ENCODE measurements around the gene SEMA4D. TPM values are rescaled to one million over a fixed set of nuclear protein-coding genes. Genes with fewer than 3 reads are reported as not detected.
"Not testable (repeated sequence)": the region's sequence is repeated elsewhere in the genome, so short reads cannot be mapped to it uniquely, and the experiment has no call there.

SEMA4D gene
- total RNA-seq, 1 experiment from 2014 or later = 4.5 TPM

DNA sequence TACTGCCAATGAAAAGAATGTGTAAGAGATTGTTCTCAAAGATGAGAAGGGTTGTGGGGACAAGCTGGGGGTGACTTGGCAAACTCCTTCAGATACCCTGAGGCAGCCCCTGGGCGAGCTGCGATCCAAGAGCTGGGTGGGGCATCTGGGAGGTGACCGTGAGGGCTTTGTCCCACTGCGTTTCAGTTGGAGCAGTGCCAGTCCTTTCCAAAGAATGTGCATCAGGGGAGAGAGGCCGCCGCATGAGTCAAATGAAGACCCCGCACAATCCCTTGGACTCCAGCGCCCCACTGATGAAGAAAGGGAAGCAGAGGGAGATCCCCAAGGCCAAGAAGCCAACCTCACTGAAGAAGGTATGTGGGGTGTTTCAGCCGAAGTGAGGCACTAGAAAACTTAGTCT, 151.2 kb downstream of the SEMA4D start:
- no peak for DNase-seq (ENCODE audit: low read depth)
- in situ Hi-C loops (cut with HindIII; ENCODE audit: low pct_unique_long_range_greater_than_20kb, low sequenced_read_pairs) = no loop called here

DNA sequence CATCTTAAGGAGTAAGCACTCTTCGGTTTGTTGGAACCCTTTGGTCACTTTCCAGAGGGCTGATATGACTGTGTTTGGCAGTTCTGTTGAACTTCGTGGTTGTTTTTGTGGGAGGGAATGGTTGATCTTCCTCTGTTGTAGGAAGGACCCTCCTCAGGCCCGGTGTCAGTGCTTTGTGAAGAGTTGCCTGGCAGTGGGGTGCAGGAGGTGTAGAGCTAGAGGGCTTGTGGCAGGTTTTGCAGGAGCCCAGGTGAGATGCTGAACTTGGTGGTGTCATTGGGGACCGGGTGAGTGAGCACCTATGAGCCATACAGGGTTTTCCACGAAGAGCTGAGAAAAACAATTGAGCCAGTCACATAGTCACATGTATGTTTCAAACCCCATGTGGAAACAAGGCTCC, 152.4 kb downstream of the SEMA4D start:
- DNase-seq (ENCODE audit: low read depth) = no peak

DNA sequence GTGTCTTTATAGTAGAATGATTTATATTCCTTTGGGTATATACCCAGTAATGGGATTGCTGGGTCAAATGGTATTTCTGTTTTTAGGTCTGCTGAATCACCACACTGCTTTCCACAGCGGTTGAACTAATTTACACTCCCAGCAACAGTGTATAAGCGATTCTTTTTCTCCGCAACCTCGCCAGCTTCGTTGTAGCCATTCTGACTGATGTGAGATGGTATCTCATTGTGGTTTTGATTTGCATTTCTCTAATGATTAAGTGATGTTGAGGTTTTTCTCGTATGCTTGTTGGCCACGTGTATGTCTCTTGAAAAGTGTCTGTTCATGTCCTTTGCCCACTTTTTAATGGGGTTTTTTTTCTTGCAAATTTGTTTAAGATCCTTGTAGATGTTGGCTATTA, 154.1 kb downstream of the SEMA4D start:
- DNase-seq (ENCODE audit: low read depth); in situ Hi-C loops (cut with HindIII; ENCODE audit: low pct_unique_long_range_greater_than_20kb, low sequenced_read_pairs): not testable (repeated sequence)

More for the DNA sequence above, 152.4 kb downstream of the SEMA4D start:
- in situ Hi-C loops (cut with HindIII; ENCODE audit: low pct_unique_long_range_greater_than_20kb, low sequenced_read_pairs) = no loop called here

DNA sequence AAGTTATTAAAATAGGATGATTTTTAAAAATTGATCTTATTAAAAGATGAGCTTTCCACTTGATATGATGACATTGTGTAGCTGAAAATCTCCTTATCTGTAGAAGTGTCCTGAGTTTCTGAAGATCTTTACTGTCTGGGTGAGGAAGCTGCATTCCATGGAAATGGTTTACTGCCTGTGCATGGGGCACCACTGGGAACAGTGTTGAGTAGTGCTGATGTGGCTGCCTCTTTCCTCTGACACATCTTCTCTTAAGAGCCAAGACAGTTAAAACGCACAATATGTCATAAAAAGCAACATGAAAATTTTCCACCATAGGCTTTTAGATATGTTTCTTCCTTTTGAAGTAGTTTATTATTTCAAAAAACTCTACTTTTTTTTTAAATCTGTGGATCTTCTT, 155.0 kb downstream of the SEMA4D start:
- in situ Hi-C loops (cut with HindIII; ENCODE audit: low pct_unique_long_range_greater_than_20kb, low sequenced_read_pairs) = no loop called here

DNA sequence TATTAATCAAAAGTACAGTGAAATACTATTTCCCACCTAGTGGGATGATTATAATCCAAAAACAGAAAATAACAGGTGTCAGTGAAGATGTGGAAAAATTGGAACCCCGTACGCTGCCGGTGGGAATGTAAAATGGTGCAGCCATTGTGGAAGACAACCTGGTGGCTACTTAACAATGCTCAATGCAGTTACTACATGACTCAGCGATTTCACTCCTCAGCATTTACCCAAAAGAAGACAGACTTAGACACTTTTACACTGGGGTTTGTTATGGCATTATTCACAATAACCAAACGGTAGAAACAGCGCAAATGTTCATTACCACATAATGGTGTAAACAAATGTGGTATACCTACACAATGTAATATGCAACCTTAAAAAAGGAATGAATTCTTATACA, 155.7 kb downstream of the SEMA4D start:
- no peak for DNase-seq (ENCODE audit: low read depth)
- in situ Hi-C loops (cut with HindIII; ENCODE audit: low pct_unique_long_range_greater_than_20kb, low sequenced_read_pairs) = no loop called here

More for the DNA sequence above, 155.0 kb downstream of the SEMA4D start:
- no peak for DNase-seq (ENCODE audit: low read depth)

DNA sequence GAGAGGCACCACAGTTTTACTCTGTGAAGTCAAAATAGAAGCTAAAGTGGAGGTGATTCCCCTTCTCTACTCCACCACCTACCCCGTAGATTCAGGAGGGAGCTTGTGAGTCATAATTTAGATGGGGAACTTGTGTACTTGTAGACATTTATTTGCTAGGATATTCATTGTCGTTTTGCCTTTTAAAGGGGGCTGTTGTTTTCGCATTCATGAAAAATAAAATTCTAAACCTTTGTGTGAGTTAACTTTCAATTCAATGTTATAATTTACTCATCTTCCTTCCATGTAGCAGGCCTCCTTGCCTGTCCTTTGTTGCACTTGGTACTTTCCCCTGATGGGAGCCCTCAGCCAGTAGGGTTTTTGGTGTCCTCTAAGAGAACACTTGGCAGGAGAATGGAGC, 157.6 kb downstream of the SEMA4D start:
- in situ Hi-C loops (cut with HindIII; ENCODE audit: low pct_unique_long_range_greater_than_20kb, low sequenced_read_pairs) = no loop called here

DNA sequence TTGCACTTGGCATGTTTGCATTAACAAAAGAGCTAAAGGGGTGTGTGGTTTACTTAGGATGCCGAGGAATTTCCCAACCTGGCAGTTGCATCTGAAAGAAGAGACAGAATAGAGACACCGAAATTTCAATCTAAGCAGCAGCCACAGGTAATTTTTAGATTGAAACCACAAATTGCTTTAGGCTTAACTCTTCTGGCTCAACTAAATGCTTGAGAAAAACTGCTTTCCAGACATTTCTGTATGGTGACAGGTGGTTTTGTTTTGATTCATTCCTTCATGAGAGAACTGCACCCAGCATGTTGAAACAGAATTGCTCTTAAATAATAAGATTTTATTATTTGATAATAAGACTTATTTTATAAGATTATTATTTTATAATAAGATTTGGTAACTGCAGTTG, 158.1 kb downstream of the SEMA4D start:
- DNase-seq (ENCODE audit: low read depth) = no peak
- in situ Hi-C loops (cut with HindIII; ENCODE audit: low pct_unique_long_range_greater_than_20kb, low sequenced_read_pairs) = no loop called here

More for the DNA sequence above, 157.6 kb downstream of the SEMA4D start:
- no peak for DNase-seq (ENCODE audit: low read depth)

DNA sequence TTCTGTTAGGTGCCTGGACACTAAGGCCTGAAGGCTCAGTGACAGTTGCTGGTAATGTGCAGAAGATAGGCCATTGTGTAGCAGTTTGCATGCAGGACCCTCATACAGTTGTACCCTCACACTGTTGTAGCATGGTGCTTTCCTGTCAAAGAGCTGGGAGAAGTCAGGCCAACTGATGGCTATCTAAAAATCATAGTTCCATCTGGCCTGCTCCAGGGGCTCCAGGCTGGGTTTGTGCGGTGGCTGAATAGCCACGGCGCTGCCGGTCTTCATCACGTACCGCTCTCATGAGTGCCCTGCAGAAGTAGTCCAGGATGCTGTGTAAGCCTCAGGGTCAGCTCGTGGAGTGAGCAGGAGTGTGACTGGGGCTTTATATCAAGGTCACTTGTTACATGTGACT, 167.4 kb downstream of the SEMA4D start:
- DNase-seq (ENCODE audit: low read depth) = no peak
- in situ Hi-C loops (cut with HindIII; ENCODE audit: low pct_unique_long_range_greater_than_20kb, low sequenced_read_pairs) = no loop called here

DNA sequence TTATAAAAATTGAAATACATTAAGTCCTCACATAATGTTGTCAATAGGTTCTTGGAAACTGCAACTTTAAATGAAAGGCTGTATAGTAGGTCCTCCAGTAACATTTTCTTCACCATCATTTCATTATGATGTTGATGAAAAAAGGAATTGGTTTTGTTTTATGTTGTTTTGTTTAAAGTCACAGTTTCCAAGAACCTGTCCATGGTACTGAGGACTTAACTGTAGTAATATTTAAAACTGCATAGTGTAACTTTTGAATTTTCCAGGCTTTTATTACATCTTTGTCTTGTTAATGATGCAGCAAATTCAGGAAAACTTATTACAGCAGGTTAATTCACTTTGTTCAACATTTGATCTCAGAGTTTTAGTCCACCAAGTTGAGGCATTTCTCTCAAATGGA, 168.0 kb downstream of the SEMA4D start:
- in situ Hi-C loops (cut with HindIII; ENCODE audit: low pct_unique_long_range_greater_than_20kb, low sequenced_read_pairs) = no loop called here
- DNase-seq (ENCODE audit: low read depth) = no peak

DNA sequence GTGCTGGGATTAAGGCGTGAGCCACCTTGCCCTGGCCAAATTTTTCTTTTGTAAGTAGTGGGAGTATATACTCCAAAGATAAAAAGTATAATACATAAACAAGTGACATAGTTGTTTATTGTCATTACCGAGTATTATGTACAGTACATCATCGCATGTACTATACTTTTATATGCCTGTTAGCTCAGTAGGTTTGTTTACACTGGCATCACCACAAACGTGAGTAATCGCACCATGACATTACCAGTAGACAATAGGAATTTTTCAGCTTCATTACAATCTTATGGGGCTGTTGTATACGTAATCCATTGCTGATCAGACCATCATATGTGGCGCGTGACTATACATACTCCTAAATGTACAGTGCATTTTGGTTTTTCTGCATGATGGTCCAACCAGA, 169.8 kb downstream of the SEMA4D start:
- DNase-seq (ENCODE audit: low read depth) = no peak
- in situ Hi-C loops (cut with HindIII; ENCODE audit: low pct_unique_long_range_greater_than_20kb, low sequenced_read_pairs) = no loop called here

DNA sequence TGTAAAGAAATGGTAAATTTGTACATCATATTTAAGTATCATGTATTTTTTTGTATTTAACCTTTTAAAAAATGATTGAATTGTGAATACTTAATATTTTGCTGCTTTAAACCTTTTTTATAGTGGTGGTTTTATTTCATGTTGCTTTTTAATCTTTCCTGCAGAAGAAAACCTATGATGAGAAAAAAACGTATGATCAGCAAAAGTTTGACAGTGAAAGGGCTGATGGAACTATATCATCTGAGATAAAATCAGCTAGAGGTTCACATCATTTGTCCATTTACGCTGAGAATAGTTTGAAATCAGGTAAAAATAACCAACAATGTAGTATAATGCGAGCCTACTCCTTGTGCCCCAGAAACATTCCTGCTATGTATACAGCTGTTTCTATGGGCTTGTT, 172.2 kb downstream of the SEMA4D start:
- in situ Hi-C loops (cut with HindIII; ENCODE audit: low pct_unique_long_range_greater_than_20kb, low sequenced_read_pairs) = no loop called here
- no peak for DNase-seq (ENCODE audit: low read depth)

DNA sequence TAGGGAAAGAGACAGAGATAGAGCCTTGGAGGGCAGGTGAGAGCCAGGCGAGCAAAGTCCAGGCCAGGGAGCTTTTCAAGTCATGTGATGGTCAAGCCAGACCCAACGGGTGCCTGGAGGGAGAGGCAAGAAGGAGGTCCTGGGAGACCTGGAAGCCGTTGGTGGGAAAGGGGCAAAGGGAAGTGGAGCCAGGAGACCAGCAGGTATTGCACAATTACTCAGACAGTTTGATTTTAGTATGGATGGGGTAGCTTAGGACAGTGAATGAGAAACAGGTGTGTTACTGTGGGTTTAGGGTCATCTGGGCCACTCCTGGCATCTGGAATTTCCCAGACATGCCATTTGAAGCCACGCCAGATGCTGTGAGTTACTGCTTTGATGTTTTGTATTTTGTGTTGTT, 174.5 kb downstream of the SEMA4D start:
- no peak for DNase-seq (ENCODE audit: low read depth)
- in situ Hi-C loops (cut with HindIII; ENCODE audit: low pct_unique_long_range_greater_than_20kb, low sequenced_read_pairs) = no loop called here

DNA sequence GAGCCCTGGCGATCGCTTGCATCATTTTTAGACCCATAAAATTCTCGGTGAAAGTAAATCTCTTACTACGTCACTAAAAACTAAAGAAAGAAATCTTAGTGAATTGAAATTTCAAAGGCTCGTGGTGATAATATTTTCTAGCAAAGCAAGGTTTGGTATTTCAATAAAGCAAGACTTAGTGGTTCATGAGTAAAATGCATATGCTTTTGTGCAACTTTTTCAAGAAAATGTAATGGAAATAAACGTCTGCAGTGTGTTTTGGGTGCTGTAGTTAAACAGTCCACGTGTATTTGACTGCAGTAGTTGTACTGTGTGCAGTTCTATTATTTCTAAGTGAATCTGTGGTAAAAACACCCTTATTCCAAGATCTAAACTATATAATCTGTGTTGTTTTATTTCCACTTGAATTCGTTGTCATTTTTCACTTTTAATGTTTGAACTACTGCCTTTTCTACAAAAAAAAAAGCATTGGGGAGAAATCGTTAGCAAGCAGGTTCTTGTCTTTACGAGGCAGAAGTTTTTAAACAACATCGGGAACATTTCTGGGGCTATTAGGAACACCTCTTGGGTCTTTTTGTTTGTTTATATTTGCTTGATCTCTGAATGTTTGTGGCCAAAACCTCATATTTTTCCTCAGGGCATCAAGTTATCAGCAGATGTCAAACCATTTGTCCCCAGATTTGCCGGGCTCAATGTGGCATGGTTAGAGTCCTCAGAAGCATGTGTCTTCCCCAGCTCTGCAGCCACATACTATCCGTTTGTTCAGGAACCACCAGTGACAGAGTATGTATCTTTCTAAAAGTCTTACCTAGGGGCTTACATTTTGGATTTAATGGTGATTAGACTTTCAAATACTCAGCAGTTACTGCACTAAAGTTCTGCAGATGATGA, 178.7 kb downstream of the SEMA4D start:
- in situ Hi-C loops (cut with HindIII; ENCODE audit: low pct_unique_long_range_greater_than_20kb, low sequenced_read_pairs) = no loop called here
- DNase-seq (ENCODE audit: low read depth) = no peak

DNA sequence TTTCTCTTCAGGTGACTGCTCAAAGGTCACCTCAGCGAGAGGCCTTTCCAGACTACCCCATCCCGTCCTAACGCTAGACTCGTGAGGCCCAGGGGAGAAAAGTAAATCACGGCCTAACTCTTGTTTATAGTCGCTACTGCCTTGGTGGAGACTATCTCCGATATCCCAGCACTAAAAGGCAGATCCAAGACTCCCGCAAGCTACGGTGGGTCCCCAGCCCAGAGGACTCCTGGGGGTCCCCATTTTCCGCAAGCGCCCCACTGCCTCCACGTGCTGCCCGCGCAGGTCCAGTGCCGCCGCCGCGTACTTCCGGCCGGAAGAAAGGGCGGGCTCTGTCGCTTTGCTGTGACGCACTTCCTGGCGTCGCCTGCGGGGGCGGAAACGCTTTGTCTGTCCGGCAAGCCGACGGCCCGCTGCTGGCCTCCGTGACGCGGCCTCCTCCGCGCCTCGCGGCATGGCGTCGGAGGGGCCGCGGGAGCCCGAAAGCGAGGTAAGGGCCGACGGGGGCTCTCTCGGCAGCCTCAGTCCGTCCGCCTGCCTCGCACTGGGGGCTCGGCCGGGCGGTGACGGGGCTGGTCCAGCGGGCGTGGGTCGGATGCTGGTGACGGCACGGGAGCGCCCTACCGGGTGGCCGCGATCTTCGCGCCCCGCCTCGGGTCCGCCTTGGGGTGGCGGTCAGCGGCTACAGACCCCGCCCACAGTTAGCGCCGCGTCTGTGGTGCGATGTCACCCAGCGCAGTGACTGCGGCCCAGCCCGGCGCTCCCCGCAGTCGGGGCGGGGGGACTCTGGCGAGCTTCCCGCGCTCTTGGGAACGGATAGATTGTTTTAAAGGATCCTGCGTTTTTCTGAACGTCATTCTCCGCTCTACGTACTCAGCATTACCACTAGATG, 179.5 kb downstream of the SEMA4D start, which contains the start of gene SECISBP2:
Gene SECISBP2 (plus strand): TSS at position 378 of the 892 bp plus-strand sequence. CDS start 77 bp downstream, at position 455.
- in situ Hi-C loops (cut with HindIII; ENCODE audit: low pct_unique_long_range_greater_than_20kb, low sequenced_read_pairs) = no loop called here
- peak; percentile 98 for DNase-seq (ENCODE audit: low read depth)

DNA sequence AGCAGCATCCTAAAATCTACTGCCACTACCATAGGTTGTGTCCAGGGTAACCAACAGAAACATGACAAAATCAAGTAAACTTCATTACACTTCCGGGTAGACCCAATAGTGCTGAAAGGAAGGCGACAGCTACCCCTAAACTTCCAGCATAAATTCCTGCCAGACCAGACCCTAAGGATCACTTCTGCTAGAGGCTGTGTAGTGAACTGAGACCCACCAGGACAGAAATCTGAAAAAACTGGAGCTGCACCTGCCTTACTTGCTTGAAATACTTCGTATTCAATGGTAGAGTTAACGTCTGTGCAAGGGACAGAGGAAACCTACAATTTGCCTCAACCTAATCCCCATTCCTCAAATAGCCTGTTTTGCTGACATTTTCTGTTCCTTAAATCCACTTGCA, 180.6 kb downstream of the SEMA4D start:
- in situ Hi-C loops (cut with HindIII; ENCODE audit: low pct_unique_long_range_greater_than_20kb, low sequenced_read_pairs) = no loop called here
- DNase-seq (ENCODE audit: low read depth) = peak; percentile 8

DNA sequence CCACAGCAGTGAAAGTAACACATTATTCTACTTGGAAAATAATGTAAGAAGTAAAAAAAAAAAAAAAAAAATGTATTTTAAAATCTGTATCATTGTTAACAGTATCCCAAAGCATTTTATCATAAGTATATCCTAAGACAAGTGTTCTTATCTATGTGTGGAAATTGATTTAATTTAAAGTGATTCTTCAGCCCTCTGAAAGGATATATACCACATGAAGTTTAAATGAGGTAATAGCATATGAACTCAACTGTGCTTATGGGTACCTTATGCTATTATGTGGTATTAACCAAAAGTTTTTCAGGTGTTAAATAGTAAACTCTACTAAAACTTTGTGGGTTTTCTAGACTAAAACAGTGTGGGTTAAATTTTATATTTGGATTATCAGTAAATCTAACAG, 182.4 kb downstream of the SEMA4D start:
- DNase-seq (ENCODE audit: low read depth) = no peak
- in situ Hi-C loops (cut with HindIII; ENCODE audit: low pct_unique_long_range_greater_than_20kb, low sequenced_read_pairs) = no loop called here

DNA sequence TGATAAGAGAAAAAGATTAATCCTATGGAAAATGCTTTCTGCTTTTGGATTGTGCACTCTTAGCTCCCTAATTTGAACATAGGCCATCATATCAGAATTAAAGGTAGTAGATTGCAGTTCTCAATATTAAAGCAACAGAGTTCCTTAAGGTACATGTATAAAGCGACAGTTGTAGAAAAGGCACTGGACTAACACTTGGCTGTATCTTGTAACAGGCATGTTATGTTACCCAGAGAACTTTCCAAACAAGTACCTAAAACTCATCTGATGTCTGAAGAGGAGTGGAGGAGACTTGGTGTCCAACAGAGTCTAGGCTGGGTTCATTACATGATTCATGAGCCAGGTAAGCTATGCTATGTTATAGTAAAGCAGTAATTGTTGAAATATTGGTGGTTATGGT, 183.0 kb downstream of the SEMA4D start:
- no peak for DNase-seq (ENCODE audit: low read depth)
- in situ Hi-C loops (cut with HindIII; ENCODE audit: low pct_unique_long_range_greater_than_20kb, low sequenced_read_pairs) = no loop called here

DNA sequence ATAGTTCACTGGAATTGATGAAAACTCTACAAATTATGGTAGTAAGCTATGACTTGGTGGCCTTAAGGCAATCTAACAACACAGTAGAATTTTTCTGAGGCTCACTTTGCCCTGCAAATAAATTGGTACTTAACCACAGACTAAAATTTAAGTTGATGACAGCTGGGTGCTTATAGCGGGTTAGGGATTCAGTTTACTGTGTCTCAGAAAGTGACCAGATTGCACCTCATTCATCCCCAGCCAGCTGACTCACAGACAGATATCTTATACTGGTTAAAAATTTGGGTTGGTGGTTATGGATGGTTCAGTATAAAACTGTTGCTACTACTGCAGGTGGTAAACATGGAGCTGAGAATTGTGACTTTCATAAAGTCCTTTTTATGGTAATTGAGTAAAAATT, 184.1 kb downstream of the SEMA4D start:
- no peak for DNase-seq (ENCODE audit: low read depth)
- in situ Hi-C loops (cut with HindIII; ENCODE audit: low pct_unique_long_range_greater_than_20kb, low sequenced_read_pairs) = no loop called here

DNA sequence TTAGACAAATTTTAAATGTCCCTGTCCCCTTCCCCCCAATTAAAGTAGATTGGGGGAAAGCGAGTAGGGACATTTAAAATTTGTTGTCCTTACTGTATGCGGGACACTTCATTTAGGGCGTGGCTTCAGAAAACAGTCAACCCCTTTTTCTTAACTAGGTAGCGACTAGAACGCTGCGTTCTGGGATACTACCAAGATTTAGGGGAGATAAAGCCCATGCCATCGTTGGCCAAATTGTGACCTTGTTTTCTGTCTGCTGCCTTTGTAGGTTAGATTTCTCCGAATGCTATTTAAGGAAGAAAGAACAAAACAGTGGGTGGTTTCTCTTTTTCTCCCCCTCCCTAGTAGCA, 185.7 kb downstream of the SEMA4D start:
- in situ Hi-C loops (cut with HindIII; ENCODE audit: low pct_unique_long_range_greater_than_20kb, low sequenced_read_pairs) = no loop called here
- peak; percentile 47 for DNase-seq (ENCODE audit: low read depth)

All from Caki2 (cell line).